IPS-20b (cell line): ENCODE data around the gene TMPRSS7.

Source experiments
- H3K27ac ChIP-seq: one replicate; pipeline ENCODE4 v1.5.1; 2013; ENCODE audit warnings: low read length
- H3K27me3 ChIP-seq: 2 replicates; pipeline ENCODE4 v1.6.1; 2013; ENCODE audit warnings: mild to moderate bottlenecking, low read length, inconsistent platforms; ENCODE audit not compliant: insufficient read depth
- H3K36me3 ChIP-seq: 2 replicates; pipeline ENCODE4 v1.6.1; 2013; ENCODE audit warnings: low read depth, mild to moderate bottlenecking, inconsistent platforms, low read length, moderate library complexity; ENCODE audit not compliant: insufficient read depth
- H3K4me1 ChIP-seq: 2 replicates; pipeline ENCODE4 v1.6.1; 2013; ENCODE audit warnings: mild to moderate bottlenecking, control low read depth, inconsistent platforms, low read length, moderate library complexity; ENCODE audit not compliant: insufficient read depth
- H3K4me3 ChIP-seq: 2 replicates; pipeline ENCODE4 v1.5.1; 2013; ENCODE audit warnings: mild to moderate bottlenecking, low read length, inconsistent platforms
- H3K9ac ChIP-seq: 2 replicates; pipeline ENCODE4 v1.6.1; 2013; ENCODE audit warnings: low read depth, mild to moderate bottlenecking, inconsistent platforms, low read length, moderate library complexity
- H3K9me3 ChIP-seq: 2 replicates; pipeline ENCODE4 v1.6.1; 2013; ENCODE audit warnings: mild to moderate bottlenecking, low read depth, low read length, inconsistent platforms; ENCODE audit not compliant: insufficient read depth

Gene TMPRSS7

DNA sequence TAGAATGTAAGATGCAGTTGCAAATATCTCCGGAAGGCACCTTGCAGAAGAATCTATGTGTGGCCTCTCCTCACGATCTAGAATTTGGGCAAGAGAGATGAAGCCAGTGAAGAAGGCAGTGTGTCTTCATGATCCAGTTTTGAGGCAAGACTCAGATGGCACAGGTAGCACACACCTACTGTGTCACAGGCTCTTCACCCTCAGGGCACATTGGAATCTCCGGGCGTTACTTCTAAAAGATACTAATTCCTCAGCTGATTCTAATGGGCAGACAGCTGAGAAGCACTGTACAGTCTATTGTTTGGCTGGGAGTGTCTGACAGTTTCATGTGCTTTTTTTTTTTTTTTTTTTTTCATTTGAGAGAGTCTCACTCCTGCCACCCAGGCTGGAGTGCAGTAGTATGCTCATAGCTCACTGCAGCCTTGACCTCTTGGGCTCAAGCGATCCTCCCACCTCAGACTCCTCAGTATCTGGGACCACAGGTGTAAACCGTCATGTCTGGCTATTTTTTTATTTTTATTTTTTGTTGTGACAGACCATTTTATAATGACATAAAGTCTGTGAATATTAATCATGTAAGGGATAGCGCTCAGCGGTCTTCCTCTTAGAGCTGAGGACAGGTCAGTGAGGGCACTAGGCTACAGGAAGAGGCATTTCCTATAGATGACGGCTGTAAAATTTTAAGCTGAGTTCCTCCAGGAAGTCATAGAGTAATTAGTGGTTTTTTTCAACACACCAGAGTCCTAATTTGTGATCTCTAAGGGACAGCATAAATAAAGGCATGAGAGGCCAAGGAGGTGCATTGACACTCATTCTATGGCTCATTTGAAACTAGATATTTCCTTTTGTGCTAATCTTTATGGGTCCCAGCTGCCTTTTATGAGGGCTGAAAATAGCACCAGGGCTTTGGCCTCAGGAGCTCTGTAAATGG lies 55.7 kb downstream of the TMPRSS7 start:
- Histone ChIP-seq H3K27me3 (peaks cover 16% of the 10 kb centered on the region), H3K27ac (no peak overlapping the region), H3K36me3 (no peaks in the 10 kb centered on the region; the same call in 1 of the 2 replicates), H3K4me3 (no peak overlapping the region), H3K4me1 (peaks cover 21% of the 10 kb centered on the region), H3K9ac (no peak overlapping the region), H3K9me3 (no peaks in the 10 kb centered on the region)

DNA sequence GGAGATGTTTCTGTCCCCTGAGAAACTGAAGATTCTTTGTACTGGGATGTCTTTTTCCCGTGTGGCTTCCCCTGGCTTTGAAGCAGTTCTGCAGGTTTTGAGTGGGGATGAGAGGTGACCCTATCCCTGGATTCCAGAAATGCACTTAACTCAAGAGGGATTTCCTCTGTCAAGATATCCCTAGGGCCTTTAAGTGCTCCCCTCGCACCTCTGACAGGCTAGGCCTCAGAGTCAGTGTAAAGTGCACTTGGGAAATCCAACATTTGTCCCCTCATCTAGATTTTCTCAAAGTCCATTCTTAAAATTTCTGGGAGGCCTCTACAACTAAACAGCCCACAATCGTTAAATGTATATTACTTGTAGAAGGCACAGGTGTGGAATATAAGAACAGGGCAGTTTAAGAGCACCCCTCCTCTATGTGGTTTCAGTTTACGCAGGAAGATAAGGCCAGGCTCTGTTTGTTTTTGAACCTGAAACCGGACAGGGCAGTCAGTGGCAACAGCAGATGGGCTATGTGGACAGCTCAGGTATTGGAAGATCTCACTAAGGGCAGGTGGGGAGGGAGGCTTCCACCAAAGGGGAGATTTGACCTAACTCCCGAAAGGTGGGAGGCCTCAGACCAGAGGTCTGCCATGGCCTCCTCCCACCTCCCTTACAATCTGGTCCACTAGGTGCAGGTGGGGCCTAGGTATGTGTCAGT lies 56.5 kb downstream of the TMPRSS7 start:
- Histone ChIP-seq H3K27ac (no peak overlapping the region), H3K9ac (no peak overlapping the region), H3K36me3 (no peaks in the 10 kb centered on the region; the same call in 1 of the 2 replicates), H3K27me3 (peaks cover 8% of the 10 kb centered on the region; the same call in 1 of the 2 replicates), H3K4me3 (no peak overlapping the region), H3K4me1 (peaks cover 21% of the 10 kb centered on the region), H3K9me3 (no peaks in the 10 kb centered on the region)

DNA sequence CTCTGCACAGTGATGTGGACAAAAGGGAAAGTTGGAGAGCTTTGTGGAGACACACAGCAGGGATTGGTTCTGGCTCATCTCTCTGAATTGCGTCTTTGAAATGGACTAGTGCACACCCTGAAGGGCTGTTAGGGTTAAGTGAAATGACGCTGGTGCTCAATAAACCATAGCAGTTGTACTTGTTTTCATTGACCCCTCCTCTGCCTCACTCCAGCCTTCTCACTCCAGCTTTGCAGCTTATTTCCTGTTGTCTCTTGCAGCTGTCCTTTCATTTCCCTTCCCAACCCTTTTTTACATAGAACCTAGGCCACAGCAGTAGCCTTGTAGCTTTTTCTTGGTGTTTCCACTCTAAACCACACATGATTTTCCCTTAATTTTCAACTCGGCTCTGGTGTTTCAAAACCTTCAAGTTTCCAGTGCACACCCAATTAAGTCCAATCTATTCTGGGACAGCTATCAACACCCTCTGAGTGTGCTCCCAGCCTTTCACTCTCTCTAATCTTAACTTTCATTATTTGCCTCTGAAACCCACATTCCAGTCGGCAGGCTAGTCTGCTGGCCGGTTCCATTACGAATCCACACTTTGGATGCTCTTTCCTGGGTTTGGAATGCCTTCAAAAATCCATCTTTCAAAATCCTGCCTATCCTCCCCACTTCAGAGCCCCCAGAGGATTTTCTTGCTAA lies 58.1 kb downstream of the TMPRSS7 start:
- no peaks in the 10 kb centered on the region for H3K9me3 ChIP-seq
- no peak overlapping the region for H3K27ac ChIP-seq
- H3K36me3 ChIP-seq: no peaks in the 10 kb centered on the region; the same call in 1 of the 2 replicates
- H3K9ac ChIP-seq: peak overlapping the region; percentile 30; the same call in 1 of the 2 replicates
- H3K27me3 ChIP-seq: peaks cover 3% of the 10 kb centered on the region; the same call in 1 of the 2 replicates
- H3K4me1 ChIP-seq: peaks cover 20% of the 10 kb centered on the region
- H3K4me3 ChIP-seq: no peak overlapping the region

DNA sequence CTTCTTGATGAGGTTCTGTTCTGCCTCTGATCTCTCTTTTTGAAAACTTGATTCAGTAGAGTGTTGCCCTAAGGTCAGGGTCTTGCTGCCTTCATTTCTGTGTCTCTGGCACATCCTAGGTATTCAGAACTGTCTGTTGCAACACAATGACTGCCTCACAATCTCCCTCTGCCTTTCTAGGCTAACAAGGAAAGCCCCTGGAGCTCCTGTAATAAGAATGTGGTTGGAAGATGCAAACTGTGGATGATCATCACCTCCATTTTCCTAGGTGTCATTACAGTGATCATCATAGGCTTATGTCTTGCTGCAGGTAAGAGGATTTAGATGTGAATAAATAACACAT lies 58.6 kb downstream of the TMPRSS7 start:
- H3K4me1 ChIP-seq: peaks cover 15% of the 10 kb centered on the region
- no peaks in the 10 kb centered on the region for H3K9me3 ChIP-seq
- H3K27ac ChIP-seq: no peak overlapping the region
- H3K4me3 ChIP-seq: no peak overlapping the region
- H3K36me3 ChIP-seq: no peaks in the 10 kb centered on the region; the same call in 1 of the 2 replicates
- H3K27me3 ChIP-seq: no peaks in the 10 kb centered on the region; the same call in 1 of the 2 replicates
- H3K9ac ChIP-seq: peak overlapping the region; percentile 30; the same call in 1 of the 2 replicates

DNA sequence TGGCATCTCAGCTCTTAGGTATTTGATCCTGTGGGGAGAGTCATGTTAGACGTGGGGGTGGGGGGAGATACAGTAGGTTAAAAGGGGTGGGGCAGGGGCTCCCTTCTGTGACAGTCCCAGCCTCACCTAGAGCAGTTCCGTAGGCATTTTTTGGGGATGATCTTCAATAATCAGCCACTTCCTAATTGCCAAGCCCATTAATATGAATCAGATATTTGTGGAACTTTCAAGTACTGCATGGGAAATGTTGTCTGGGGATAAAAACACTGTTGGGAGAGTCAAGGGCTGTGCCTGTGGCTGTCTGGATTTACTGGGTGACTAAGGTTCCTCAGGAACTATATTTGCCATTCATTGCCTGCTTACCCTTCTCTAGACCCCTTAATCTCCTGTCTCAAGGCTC lies 61.2 kb downstream of the TMPRSS7 start:
- Histone ChIP-seq H3K36me3 (no peaks in the 10 kb centered on the region; the same call in 1 of the 2 replicates), H3K9ac (no peak overlapping the region), H3K27me3 (no peaks in the 10 kb centered on the region), H3K4me3 (no peak overlapping the region), H3K27ac (no peak overlapping the region), H3K9me3 (no peaks in the 10 kb centered on the region), H3K4me1 (peaks cover 14% of the 10 kb centered on the region)

DNA sequence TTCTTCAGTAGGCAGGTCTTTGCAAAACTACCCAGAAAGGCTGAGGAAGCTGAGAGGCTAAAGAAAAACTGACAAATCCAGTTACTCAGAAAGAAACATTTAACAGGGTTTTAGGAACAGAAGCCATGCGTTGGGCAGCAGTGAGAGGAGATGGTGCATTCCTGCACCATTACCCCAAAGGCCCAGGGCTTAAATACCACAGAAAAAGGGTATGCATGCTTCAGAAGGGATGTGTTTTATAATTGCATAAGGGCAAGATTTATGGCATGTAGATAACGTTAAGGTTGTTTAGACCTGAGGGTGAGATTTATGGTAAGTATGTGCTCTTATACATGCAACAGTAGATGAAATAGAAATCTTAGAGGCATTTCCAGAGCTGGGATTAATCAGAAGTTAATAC lies 61.6 kb downstream of the TMPRSS7 start:
- Histone ChIP-seq H3K36me3 (no peaks in the 10 kb centered on the region; the same call in 1 of the 2 replicates), H3K27ac (no peak overlapping the region), H3K9ac (no peak overlapping the region), H3K9me3 (no peaks in the 10 kb centered on the region), H3K4me1 (peaks cover 14% of the 10 kb centered on the region), H3K27me3 (no peaks in the 10 kb centered on the region), H3K4me3 (no peak overlapping the region)

DNA sequence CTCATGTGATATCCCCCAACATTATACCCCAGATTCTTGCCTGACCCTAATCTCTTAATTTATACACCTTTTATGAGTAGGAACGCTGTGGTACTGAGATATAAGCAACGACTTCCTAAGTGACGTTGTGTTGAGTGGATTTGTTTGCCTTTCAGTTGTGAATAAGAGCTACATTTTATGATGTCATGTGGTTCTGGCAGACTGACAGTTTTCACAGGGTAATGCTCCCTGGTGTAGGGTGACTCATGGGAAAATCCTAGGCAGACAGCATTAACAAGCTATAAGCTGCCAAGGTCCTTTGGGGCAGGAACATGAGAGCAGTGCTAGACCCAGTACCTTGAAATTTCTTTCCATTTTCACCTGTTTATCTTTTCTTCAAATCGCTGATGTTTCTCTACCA lies 62.8 kb downstream of the TMPRSS7 start:
- Histone ChIP-seq H3K4me1 (peaks cover 11% of the 10 kb centered on the region), H3K27me3 (no peaks in the 10 kb centered on the region), H3K27ac (no peak overlapping the region), H3K9ac (no peak overlapping the region), H3K9me3 (no peaks in the 10 kb centered on the region), H3K36me3 (no peaks in the 10 kb centered on the region; the same call in 1 of the 2 replicates), H3K4me3 (no peak overlapping the region)

DNA sequence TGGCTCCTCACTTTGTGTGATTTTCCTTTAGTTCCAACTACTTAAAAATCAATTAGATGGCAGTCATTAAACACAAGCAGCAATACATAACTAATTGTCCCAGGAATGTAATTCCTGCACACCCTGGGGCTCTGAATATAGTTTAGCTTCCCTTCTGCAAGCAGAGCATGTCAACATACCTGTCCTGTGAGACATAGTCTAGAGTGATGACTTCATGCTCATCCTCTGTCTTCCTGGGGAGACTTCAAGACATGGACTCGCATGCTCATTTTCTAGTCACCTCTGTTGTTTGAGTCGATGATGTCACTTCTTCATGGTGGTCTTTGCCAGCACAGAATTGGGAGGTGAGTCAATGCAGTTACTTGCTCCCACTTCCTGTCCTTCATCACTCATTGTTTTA lies 67.4 kb downstream of the TMPRSS7 start:
- Histone ChIP-seq H3K4me3 (no peak overlapping the region), H3K9me3 (no peaks in the 10 kb centered on the region), H3K27ac (no peak overlapping the region), H3K27me3 (no peaks in the 10 kb centered on the region), H3K9ac (no peak overlapping the region), H3K36me3 (no peaks in the 10 kb centered on the region), H3K4me1 (no peaks in the 10 kb centered on the region)

DNA sequence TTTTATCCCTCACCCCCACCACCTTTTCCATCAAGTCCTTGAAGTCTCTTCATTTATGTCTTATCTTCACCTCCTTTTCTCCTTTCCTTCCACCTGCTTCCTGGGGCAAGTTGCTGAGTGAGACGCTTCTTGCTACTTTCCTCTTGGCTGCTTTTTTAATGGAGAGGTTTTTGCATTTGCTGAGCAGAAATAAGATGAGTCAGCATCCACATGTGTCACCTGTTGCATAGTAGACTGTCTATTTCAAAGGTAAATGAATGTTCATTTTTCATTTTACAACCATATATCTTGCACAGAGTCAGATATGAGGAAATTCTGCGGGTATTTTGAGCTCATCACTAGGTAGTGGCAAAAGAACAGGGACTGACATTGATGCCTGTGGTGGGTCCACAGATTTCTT lies 70.2 kb downstream of the TMPRSS7 start:
- Histone ChIP-seq H3K9me3 (no peaks in the 10 kb centered on the region), H3K9ac (no peak overlapping the region), H3K27me3 (no peaks in the 10 kb centered on the region), H3K27ac (no peak overlapping the region), H3K36me3 (no peaks in the 10 kb centered on the region), H3K4me3 (no peak overlapping the region), H3K4me1 (no peaks in the 10 kb centered on the region)

DNA sequence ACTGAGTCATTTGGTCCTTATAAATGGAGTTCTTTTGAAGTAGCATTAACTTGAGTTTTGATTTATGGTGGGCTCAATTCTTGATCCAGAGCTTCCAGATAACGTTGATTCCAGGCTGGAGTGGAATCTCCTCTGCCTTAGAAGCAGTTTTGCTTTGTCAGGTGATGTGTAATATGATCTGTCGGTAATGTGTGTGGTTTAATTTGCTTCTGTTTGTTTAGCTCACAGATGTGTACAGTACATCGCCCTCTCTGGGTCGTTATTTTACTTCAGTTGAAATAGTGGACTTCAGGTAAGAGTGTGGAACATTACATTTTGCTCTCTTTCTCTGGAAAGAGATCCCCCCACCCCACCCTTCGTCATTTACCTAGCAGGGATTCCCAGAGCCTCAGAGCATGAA lies 74.8 kb downstream of the TMPRSS7 start:
- no peaks in the 10 kb centered on the region for H3K4me1 ChIP-seq
- H3K36me3 ChIP-seq: peaks cover 14% of the 10 kb centered on the region
- no peak overlapping the region for H3K27ac ChIP-seq
- no peak overlapping the region for H3K9ac ChIP-seq
- no peak overlapping the region for H3K4me3 ChIP-seq
- H3K9me3 ChIP-seq: no peaks in the 10 kb centered on the region
- no peaks in the 10 kb centered on the region for H3K27me3 ChIP-seq

DNA sequence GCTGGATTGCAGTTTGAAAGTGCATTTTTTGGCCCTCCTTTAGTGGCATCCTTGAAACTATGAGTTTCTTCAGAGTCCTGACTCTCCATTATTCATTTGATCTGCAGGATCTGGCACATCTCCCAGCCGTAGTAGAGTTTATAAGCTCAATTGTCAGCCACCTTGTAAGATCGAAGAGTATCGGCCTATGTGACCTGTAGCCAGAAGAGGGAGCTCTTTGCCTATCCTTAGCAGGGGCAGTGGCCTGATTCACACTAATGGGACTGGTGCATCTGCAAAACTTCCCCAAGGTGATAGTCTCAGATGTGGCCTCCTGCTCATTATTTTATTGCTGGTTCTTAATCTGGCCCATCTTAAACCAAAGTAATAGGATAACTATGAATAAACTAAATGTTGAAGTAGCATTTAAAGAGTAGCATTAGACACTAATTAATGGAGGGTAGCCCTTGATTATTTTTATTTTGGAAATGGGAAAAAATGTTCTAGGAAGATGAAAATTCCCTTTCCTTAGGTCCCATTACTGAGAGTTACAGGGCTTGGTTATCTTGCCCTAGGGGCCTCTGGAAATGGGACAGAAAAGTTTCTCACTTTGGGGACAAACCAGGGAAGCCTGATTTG lies 77.4 kb downstream of the TMPRSS7 start:
- H3K9ac ChIP-seq: no peak overlapping the region
- H3K27me3 ChIP-seq: no peaks in the 10 kb centered on the region
- H3K9me3 ChIP-seq: no peaks in the 10 kb centered on the region
- no peak overlapping the region for H3K4me3 ChIP-seq
- H3K36me3 ChIP-seq: peaks cover 19% of the 10 kb centered on the region
- no peaks in the 10 kb centered on the region for H3K4me1 ChIP-seq
- H3K27ac ChIP-seq: no peak overlapping the region
